GM18867 (cell line): Measurements from ENCODE around the gene MAFG.

Source experiments
- ATAC-seq: cut with Tn5 transposase; IDR thresholded peaks from one replicate; pipeline ENCODE4 v1.9.1; 2021; ENCODE audit warnings: mild to moderate bottlenecking, moderate library complexity; ENCODE audit not compliant: unreplicated experiment

The MAFG gene

DNA sequence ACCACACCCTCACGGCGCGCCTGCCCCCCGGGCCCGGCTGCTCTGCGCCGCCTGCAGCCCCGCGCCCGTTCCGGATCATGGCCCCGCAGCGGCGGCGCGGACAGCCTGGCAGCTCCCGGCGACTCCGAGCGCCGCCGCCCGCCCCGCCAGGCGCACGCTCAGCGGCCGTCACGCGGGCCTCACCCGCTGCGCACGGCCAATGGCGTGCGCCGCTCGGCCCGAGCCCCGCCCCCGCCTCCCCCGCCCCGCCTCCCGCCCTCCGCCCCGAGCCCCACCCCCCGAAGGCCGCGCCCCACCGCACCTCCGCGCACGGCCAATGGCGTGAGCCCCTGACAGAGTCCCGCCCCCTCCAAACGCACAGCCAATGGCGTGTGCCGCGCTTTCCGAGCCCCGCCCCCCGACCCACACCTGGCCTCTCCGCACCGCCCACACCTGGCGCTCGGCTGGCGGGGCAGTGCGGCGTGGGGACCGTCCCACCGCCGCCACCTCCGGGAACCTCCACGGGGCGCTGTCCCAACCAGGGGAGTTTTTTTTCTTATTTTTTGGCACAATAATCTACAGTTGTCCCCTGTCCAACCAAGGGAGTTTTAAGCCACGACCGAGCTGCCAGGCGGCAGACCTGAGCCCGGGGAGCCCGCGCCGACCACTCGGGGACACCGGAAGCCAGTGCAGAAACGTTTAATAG is 16.1 kb downstream of the MAFG start, which contains the start of gene PCYT2:
Gene PCYT2 (minus strand): TSS at position 123 of the 685 bp plus-strand sequence. CDS start 44 bp downstream, at position 79.
- peak; percentile 63 for ATAC-seq

DNA sequence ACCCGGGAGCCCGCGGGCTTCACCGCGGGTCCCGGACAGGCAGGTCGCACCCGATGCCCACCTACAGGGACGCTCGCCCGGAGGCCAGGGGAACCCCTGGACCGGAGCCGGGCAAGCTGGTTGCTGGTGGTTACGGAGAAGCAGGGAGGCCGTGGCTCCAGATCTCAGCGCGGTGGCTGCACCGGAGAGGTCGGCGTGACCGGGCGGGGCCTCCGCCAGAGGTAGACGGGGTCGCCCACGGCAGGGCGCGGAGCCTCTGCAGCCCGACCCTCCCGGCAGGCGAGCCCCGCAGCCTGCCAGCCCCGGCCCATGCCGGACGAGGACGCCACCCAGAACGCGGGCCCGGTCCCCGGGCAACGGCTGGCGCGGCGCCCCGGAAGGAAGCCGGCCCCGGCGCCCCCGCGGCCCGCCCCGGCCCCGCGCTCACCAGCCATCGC is 16.7 kb downstream of the MAFG start:
- ATAC-seq, result peak; percentile 21

DNA sequence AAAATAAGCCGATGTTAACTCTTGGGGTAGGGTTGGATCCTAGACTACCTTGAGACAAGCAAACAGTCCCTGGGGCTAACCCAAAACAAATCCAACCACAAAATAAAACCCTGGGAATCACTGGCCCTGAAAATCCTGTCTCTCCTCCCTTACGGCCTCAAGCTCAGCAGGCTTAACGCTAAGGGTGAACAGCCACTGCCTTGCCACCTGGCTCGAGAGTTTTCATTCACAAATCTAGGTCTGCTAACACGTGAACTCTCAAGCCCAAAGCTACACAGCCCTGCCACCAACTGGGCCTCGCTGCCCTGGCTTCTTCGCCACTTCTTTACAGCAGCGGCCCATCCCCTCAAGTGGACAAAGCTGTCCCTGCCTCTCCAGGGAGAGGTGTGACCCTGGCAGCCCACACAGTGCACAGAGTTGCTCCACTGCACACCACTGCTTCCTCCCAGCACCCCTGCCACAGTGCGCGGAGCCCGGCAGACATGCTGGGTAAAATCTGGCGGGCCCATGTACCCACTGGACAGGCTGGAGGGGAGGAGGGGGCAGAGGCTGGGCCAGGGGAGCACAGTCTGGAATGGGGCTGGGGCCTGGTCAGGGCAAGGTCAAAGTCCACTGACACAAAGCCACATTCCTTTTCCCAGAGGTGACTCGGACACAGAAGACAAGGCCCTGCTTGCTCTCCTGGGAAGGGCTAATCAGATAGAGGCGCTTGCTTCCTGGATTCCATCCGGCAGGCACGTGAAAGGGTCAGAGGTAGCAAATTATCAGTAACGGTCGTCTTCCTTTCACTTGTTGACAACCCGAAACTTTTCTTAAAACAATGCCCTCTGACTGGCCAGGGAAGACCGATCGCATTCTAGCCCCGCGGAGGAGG is 17.3 kb downstream of the MAFG start:
- peak; percentile 3 for ATAC-seq

DNA sequence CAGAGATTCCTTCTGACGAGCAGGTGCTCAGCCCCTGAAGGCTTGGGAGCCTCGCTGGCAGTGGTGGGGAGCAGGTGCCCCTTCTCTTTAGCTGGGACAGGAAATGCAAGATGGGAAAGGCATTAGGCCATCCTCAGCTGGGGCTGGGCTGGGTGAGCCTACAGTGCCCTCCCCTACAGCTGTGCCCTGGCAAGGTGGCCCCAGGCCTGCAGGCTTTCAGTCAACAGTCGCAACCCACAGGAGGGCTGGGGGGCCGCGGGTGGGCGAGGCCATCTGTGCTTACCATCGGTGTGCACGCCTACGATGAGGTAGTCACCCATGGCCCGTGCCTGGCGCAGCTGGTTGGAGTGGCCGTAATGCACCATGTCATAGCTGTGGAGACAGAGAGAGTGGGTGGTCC is 18.3 kb downstream of the MAFG start:
- ATAC-seq, result no peak

DNA sequence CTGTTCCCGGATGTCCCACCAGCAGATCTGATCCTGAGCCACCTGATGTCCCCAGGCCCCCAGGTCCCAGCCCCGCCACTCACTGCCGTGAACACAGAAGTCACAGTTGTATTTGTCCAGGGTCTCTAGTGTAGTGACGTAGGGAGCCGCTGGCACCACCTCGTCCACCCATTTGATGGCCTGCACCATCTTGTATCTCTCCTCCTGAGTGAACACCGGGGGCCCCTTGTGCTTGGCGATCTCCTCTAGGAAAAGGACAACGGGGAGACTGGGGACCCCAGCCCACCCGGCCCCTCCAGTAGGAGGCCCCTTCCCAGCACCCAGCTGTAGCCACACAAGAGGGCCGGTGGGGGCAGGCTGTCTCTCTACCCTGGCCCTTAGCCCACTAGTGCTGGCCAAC is 18.7 kb downstream of the MAFG start:
- no peak for ATAC-seq

DNA sequence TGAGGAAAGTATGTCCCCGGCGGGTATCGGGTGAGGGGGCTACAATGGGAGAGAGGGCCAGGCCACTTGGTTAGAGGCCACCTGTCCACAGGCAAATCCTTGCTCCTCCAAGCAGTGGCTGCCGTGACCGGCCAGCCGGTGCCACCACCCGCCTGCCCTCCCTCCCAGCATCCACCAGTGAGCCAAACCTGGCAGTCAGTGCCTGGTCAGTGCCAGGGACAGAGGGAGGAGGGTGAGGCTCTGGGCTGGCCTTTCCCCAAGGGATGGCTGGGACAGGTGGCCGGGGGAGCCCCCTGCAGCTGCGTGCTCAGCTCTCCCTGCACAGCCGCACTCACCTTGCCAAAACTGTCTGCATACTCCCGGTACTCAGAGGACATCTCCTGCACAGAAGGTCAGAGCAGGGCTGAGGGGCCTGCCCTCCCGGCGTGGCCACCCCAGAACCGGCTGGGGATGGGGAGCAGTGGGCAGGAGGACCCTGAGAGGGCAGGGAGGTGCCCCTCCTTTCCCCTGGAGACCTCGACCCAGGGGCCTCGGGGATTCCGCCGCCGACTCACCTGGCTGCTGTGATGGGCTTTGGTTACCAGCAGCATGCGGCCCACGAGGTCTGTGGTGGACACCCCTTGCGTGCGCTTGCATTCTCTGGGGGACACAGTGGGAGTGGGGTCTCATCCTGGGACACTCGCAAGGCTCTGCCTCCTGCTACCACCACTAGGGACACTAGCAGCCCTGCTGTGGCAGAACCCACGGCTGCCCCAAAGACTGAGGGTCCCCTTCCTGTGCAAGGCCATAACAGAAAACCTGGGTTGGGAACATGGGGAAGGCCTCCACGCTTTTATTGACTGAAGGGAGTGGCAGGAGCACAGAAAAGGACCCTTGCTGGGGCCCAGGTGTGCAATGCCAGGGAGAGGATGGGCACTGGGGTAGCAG is 20.1 kb downstream of the MAFG start:
- no peak for ATAC-seq

DNA sequence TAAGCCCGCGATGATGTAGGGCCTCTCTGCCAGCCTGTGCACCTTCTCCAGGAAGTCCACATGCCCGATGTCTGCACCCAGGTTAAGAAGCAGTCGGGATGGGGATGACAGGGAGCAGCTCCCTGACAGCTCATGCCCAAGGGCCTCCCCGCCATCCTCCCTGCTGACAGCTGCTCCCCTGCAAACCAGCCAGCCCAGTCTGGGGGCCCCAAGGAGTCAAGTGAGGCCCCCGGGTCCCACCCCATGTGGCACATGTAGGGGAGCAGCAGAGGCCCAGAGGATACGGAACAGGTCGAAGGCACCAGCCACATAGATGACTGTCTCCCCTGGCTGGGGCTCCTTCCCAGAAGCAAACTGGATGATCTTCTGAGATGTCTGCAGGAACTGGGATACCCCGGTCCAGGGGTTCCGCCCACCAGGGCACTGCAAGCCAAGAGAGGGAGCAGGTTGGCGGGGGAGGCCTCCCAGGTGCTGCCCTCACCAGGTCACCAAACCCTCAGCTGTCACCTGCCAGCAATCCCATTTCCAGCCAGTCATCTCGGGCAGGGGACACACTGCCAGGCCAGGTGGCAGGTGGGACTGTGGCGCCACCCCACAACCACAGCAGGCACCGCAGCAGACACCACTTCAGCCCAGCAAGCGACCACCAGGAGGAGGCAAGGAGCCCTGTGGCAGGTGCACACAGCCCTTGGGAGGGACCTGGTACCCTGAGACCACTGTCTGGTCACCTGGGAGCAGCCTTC is 20.9 kb downstream of the MAFG start:
- no peak for ATAC-seq

DNA sequence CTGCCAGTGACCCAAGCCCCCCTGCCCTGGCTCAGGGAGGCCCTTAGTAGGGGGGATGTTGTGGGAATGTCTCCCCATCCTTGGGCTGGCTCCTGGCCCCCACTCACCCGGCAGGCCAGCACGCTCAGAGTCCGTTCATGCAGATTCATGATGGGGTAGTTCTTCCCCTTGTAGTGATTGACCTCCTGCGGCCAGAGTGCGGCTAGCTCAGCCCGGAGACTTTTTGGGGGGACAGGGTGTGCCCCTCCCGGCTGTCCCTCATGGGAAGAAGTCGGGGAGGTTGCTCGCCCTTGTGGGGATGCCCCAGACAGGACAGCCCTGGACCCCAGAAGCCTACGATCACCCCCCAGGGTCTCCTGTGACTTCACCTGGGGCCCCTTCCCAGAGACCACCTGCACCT is 21.5 kb downstream of the MAFG start:
- no peak for ATAC-seq

DNA sequence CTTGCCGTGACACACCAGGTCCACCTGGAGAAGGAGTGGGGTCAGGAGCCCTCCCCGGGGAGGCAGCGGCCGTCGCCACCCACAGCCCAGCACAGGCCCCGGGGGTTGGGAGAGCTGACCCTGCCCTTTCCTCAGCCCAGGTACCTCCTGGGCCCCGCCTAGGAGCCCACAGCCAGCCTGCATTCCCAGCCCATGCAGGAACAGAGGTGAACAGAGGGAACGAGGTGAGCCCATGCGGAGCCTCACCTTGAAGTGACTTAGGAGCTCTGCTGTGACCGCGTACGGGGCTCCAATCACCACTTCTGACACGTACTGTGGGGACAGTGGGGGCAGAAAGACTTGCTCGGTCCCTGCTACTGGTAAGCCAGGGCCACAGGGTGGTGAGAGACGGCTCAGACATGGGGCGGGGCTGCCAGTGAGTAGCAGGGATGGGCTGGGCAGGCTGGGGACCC is 22.1 kb downstream of the MAFG start:
- no peak for ATAC-seq

DNA sequence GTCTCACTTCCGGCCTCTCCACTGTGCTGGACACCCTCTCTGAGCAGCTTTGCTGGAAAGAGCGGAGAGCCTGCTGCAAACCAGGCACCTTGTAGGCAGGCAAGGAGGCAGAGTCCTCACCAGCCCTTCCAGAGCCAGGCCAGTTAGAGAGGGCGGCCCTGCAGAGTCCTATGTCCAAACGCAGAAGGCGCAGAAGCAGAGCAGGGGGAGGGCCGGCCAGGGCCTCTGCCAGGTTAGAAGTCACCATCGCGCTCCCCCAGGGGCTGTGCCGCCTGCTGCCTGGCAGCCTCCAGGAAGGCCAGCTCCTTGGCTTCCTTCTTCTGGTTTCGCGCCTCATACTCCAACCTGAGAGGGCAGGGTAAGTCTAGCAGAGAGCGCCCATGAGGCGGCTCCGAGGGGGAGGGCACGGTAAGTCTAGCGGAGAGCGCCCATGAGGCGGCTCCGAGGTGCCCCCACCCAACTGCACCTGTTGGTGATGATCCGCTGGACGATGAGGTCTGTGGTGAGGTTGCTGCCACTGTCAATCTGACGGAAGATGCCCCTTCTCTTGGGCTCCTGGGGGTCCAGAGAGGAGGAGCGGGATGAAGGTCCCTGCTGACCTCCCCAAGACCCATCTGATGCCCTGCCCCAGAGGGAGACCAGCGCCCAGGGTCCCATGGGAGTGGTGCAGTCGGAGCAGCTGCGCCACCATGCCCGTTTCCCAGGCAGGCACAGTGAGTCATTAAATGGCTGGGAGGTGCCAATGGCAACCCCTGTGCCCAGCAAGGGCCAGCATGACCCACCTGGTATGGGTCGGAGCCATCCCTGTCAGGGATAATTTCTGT is 22.7 kb downstream of the MAFG start:
- ATAC-seq, result no peak

DNA sequence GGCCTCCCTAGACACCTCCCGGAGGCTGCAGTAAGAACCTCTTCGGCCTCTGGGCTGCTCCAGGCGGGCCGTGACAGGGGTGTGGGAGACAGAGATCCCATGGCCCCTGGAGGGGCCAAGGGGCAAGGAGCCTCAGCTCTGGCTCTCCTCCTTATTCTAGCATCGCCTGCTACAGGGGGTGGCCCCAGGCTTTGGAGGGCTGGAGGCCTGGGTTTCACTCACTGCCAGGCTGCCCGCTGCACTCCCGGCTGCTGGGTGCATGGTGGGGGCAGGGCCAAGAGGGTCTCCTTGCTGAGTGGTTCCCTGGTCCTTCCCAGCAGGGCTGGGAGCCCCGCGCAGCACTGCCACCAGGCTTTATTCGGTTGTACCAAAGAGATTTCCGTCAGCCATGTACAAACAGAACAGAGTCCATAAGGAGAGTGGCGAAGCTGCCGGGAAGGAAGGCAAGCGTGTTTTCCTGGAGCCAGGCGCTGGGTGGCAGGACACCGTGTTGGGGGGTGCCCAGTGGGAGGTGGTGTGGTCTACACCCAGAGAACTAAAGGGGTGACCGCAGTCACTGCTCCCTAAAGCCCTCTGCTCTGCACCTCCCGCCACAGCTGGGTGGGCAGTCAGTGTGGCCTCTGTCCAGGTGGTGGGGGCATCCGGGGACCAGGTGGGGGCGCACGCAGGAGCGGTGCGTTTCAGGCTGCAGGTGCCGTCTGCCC is 23.5 kb downstream of the MAFG start:
- no peak for ATAC-seq

DNA sequence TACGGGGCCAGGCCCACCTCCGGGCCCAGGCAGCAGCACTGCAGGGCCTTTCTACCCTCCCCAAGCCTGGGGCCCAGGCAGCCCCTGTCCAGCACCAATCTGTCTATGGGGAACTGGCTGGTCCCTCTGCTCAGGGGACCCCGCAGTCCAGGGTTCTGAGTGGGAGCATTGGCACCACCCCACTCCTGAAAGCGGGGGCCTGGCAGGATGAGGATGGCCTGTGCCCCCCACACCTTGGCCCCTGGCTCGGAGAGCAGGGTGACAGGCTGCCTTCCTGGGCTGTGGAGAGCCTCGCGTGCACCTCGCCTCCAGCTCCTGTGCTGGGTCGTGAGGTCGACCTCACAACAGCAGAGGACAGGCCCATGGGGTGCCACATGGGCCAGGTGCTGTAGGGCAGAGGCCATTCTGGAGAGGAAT is 24.1 kb downstream of the MAFG start:
- ATAC-seq, result no peak

DNA sequence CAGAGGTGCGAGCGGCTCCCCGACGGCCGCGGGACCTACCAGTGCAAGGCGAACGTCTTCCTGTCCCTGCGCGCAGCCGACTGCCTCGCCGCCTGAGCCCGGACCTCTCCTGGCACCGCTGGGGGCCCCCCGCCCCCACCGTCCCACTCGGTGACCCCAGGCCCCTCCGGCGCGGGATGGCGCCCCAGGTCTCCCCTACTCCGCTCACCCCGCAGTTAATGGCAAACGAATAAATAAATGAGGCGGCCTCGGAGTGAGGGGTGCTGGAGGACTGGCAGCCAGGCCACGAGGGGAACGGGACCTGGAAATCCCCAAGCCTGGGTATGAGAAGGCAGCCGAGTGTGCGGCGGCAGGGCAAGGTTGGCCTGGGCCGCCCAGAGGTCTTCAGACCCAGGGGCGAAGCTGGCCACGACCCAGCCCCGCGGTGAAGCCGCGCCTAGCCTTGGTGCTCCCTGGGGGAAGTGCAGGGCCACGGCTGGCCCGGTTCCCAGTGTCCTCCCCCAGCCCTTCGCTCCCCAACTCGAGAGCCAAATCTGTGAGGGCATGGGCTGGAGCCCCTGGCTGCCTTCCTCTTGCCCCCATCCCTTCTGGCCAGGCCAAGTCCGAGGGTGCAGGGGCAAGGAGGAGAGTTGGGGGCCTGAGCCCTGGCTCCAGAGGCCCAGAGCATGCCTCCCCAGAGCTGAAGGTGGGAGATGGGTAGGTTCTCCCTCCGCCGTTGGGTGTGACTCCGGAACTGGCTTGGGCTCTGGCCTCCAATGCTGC is 24.7 kb downstream of the MAFG start:
- no peak for ATAC-seq

DNA sequence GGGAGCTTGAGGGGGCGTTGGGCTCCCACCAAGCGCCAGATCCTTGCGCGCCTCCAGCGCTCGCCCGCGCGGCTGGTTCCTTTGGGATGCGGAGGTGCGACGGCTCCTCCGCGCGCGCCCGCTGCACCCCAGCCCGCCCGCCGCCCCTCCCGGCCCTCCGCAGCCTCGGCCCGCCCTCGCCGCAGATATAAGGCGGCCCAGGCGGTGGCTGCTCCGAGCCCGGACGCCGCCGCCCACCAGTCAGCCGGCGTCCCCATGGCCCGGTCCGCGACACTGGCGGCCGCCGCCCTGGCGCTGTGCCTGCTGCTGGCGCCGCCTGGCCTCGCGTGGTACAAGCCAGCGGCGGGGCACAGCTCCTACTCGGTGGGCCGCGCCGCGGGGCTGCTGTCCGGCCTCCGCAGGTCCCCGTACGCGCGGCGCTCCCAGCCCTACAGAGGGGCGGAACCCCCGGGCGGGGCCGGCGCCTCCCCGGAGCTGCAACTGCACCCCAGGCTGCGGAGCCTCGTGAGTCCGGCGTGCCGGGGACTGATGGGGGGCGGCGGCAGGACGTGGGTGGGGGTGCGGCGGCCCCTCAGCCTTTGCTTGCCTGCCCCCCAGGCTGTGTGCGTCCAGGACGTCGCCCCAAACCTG is 25.4 kb downstream of the MAFG start, which contains the start of gene NPB:
Gene NPB (plus strand): TSS at position 216 of the 630 bp plus-strand sequence. CDS start 40 bp downstream, at position 256.
- no peak for ATAC-seq

DNA sequence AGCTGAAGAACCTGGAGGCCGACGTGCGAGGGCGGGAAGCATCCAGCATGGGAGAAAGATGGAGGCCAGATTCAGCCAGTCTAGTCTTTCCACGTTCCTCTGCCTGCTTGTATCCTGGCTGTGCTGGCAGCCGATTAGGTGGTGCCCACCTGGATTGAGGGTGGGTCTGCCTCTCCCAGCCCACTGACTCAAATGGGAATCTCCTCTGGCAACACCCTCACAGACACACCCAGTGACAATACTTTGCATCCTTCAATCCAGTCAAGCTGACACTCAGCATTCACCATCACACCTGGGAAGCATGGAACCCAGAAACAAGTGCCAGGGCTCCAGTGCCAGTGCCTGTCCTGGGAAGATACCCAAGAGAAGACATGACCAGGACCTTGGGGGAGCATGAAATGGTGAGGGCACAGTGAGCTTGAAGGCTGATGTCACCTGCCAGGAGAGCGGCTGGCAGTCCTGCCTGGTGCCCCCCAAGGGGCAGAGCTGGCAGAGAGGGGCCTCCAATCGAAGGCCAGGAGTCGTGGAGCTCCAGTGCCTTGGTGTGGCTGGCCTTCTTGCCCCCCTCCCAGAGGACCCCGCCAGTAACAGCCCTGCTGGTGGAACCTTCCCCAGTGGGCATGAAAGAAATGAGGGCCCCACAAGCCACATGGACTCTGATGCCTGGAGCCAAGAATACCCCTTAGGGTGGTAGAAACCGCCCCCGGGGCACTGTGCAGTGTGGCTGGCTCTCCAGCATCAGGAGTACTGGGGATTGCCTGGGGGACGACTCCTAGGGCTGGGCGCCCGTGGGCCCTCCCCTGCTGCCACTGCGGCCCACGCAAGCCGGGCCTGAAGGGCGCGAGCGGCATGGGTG is 26.1 kb downstream of the MAFG start:
- ATAC-seq, result no peak

DNA sequence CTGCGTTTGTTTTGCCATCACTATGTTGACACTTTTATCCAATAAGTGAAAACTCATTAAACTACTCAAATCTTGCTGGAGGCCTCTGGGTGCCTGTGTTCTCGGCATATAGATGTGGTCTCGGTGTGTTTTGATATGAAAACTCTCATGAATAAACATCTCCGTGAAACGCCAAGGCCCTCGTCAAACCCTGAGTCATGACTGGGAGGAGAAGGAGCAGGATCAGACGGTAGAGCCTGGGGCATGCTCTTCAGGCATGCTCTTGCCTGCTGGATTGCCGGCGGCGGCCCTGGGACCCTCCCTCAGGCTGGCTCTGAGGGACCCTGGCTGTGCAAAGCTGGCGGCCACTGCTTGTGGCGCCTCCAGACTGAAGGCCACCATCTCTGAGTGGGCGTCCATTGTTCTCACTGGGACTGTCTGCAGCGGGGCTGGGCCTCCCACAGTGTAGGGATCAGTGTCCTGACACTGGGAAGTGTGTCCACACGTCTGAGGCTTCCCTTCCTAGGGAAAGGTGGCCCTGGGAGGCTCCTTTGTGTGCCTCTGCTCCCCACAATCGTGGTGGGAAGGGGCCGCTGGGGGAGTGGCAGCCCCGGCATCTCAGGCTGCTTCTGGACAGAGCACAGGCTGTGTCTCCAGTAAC is 27.2 kb downstream of the MAFG start:
- no peak for ATAC-seq
